DND-41 (cell line): ENCODE measurements around the gene SYNGR1.

Experiments
- ATAC-seq: fragments of 200-7000 bp; cut with Tn5 transposase; 3 replicates; pipeline ENCODE4 v1.9.1; 2021; ENCODE audit warnings: low read depth; ENCODE audit not compliant: insufficient read depth
- DNase-seq: peaks from one replicate; pipeline ENCODE4 v3.0.0-alpha.2; 2020
- H2AFZ ChIP-seq: 2 replicates; pipeline ENCODE4 v1.6.0; 2012; ENCODE audit warnings: low read depth, low read length
- H3K27ac ChIP-seq: 2 replicates; pipeline ENCODE4 v1.5.1; 2012; ENCODE audit warnings: low read length, inconsistent platforms
- H3K27me3 ChIP-seq: fragments of 200-600 bp; sonication (generic); 2 replicates; pipeline ENCODE4 v1.6.0; 2012; ENCODE audit warnings: low read length, mild to moderate bottlenecking, inconsistent platforms; ENCODE audit not compliant: insufficient read depth, poor library complexity
- H3K36me3 ChIP-seq: 2 replicates; pipeline ENCODE4 v1.5.1; 2012; ENCODE audit warnings: low read length, inconsistent platforms; ENCODE audit not compliant: insufficient read depth
- H3K4me1 ChIP-seq: 2 replicates; pipeline ENCODE4 v1.5.1; 2012; ENCODE audit warnings: mild to moderate bottlenecking, low read length; ENCODE audit not compliant: insufficient read depth
- H3K4me2 ChIP-seq: 2 replicates; pipeline ENCODE4 v1.6.0; 2012; ENCODE audit warnings: mild to moderate bottlenecking, moderate library complexity, low read length, inconsistent platforms; ENCODE audit not compliant: insufficient read depth
- H3K4me3 ChIP-seq, 2 experiments: fragments of 200-600 bp in 1 of 2; shearing (Covaris generic) in 1 of 2; 2 replicates each; pipeline ENCODE4 v1.5.1; 2012 to 2016; ENCODE audit warnings: inconsistent platforms in 2 of 2, low read length in 2 of 2, mild to moderate bottlenecking in 2 of 2, low read depth in 1 of 2, moderate library complexity in 1 of 2
- H3K79me2 ChIP-seq: 2 replicates; pipeline ENCODE4 v1.6.0; 2012; ENCODE audit warnings: low read length, inconsistent platforms; ENCODE audit not compliant: insufficient read depth
- H3K9ac ChIP-seq: 2 replicates; pipeline ENCODE4 v1.6.0; 2012; ENCODE audit warnings: low read depth, mild to moderate bottlenecking, inconsistent platforms, low read length, moderate library complexity
- H3K9me3 ChIP-seq: 2 replicates; pipeline ENCODE4 v1.5.1; 2012; ENCODE audit warnings: low read length, moderate library complexity, mild to moderate bottlenecking, inconsistent platforms; ENCODE audit not compliant: insufficient read depth, severe bottlenecking
- H4K20me1 ChIP-seq: 2 replicates; pipeline ENCODE4 v1.6.0; 2012; ENCODE audit warnings: low read length; ENCODE audit not compliant: insufficient read depth
- CTCF ChIP-seq: IDR thresholded peaks from 2 replicates; pipeline ENCODE4 v1.5.1; 2012; ENCODE audit warnings: borderline replicate concordance, low read length, moderate library complexity, mild to moderate bottlenecking; ENCODE audit not compliant: poor library complexity, severe bottlenecking; ENCODE audit errors: extremely low read depth
- EZH2 ChIP-seq: IDR thresholded peaks from 3 replicates; pipeline ENCODE4 v1.6.1; 2012; ENCODE audit warnings: borderline replicate concordance, low read depth, mild to moderate bottlenecking, moderate library complexity, low read length, inconsistent platforms; ENCODE audit not compliant: severe bottlenecking

The SYNGR1 gene

GRCh38 chr22:39379756-39380730 lies 30.3 kb downstream of the SYNGR1 start:
- no peaks in the 10 kb centered on the region for H3K4me1 ChIP-seq
- ATAC-seq (no peak), DNase-seq (no peak)
- TF ChIP-seq CTCF, result no peak
- TF ChIP-seq EZH2, result no peak
- no peak overlapping the region for H3K4me2 ChIP-seq
- no peaks in the 10 kb centered on the region for H3K79me2 ChIP-seq
- H3K27me3 ChIP-seq, result no peaks in the 10 kb centered on the region
- H3K9ac ChIP-seq, result no peak overlapping the region
- no peak overlapping the region for H3K4me3 ChIP-seq
- no peak overlapping the region for H3K27ac ChIP-seq
- no peak overlapping the region for H2AFZ ChIP-seq
- H3K36me3 ChIP-seq, result 0 out of 2 replicates have a peak, but pooled peaks cover 12% of the 10 kb centered on the region
- no peaks in the 10 kb centered on the region for H4K20me1 ChIP-seq
- no peaks in the 10 kb centered on the region for H3K9me3 ChIP-seq

GRCh38 chr22:39381009-39381755 lies 31.4 kb downstream of the SYNGR1 start:
- no peak overlapping the region for H3K4me2 ChIP-seq
- H2AFZ ChIP-seq, result no peak overlapping the region
- H3K4me1 ChIP-seq, result no peaks in the 10 kb centered on the region
- H3K27me3 ChIP-seq, result no peaks in the 10 kb centered on the region
- H3K4me3 ChIP-seq, result no peak overlapping the region
- DNase-seq, result no peak
- TF ChIP-seq CTCF (no peak), EZH2 (no peak)
- no peak overlapping the region for H3K9ac ChIP-seq
- H3K36me3 ChIP-seq, result 0 out of 2 replicates have a peak, but pooled peaks cover 12% of the 10 kb centered on the region
- no peak overlapping the region for H3K27ac ChIP-seq
- H3K79me2 ChIP-seq, result no peaks in the 10 kb centered on the region
- ATAC-seq, result no peak
- no peaks in the 10 kb centered on the region for H4K20me1 ChIP-seq
- H3K9me3 ChIP-seq, result no peaks in the 10 kb centered on the region

GRCh38 chr22:39381930-39382329 lies 32.1 kb downstream of the SYNGR1 start:
- no peaks in the 10 kb centered on the region for H3K27me3 ChIP-seq
- DNase-seq (no peak), ATAC-seq (no peak)
- no peak overlapping the region for H3K27ac ChIP-seq
- H3K9ac ChIP-seq, result no peak overlapping the region
- no peaks in the 10 kb centered on the region for H3K79me2 ChIP-seq
- 0 out of 2 replicates have a peak, but pooled peaks cover 12% of the 10 kb centered on the region for H3K36me3 ChIP-seq
- no peak overlapping the region for H3K4me2 ChIP-seq
- H3K4me3 ChIP-seq, result no peak overlapping the region
- no peaks in the 10 kb centered on the region for H3K4me1 ChIP-seq
- no peak for TF ChIP-seq EZH2
- TF ChIP-seq CTCF, result no peak
- H3K9me3 ChIP-seq, result no peaks in the 10 kb centered on the region
- no peak overlapping the region for H2AFZ ChIP-seq
- H4K20me1 ChIP-seq, result no peaks in the 10 kb centered on the region
